Measurements from ENCODE around the gene CYP3A5.

The CYP3A5 gene

DNA sequence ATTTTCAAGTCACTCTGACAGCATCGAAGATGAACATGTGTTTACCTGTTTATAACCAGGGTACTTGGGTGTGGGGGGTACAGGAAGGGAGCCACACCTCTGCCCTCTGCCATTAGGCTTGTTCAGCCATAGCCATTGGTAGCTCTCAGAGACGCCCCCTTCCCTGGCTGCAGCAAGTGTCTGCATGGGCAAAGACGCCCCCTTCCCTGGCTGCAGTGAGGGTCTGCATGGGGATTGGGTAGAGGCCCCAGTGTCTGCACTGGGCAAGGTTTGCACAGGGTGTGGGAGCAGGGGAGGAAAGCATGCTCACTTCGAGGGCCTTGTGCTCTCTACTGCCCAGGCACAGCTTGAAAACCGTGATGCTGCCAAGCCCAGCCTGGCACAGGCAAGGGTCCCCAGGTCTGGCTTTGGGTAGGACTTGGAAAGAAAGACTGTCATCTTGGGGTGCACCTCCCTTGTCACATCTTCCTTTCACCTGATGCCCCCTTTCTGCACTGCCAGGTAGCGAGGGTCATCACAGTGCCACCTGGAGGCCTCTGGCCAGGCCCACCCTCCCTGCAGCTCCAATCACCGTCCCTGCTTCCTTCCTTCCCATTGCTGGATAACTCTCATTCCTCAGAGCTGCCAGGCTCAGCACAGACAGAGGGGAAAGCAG lies 78.0 kb downstream of the CYP3A5 start:
- TF ChIP-seq, protein P1, sequence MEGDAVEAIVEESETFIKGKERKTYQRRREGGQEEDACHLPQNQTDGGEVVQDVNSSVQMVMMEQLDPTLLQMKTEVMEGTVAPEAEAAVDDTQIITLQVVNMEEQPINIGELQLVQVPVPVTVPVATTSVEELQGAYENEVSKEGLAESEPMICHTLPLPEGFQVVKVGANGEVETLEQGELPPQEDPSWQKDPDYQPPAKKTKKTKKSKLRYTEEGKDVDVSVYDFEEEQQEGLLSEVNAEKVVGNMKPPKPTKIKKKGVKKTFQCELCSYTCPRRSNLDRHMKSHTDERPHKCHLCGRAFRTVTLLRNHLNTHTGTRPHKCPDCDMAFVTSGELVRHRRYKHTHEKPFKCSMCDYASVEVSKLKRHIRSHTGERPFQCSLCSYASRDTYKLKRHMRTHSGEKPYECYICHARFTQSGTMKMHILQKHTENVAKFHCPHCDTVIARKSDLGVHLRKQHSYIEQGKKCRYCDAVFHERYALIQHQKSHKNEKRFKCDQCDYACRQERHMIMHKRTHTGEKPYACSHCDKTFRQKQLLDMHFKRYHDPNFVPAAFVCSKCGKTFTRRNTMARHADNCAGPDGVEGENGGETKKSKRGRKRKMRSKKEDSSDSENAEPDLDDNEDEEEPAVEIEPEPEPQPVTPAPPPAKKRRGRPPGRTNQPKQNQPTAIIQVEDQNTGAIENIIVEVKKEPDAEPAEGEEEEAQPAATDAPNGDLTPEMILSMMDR (IDR thresholded peaks at IDR 0.05; ENCODE audit: control extremely low read depth, extremely low read depth, low read depth, missing control alignments), result no peak
- peak; percentile 5 for DNase-seq (ENCODE audit: extremely low spot score)
- POLR2A ChIA-PET, result no interaction called here
- CTCF ChIA-PET, result no interaction called here

DNA sequence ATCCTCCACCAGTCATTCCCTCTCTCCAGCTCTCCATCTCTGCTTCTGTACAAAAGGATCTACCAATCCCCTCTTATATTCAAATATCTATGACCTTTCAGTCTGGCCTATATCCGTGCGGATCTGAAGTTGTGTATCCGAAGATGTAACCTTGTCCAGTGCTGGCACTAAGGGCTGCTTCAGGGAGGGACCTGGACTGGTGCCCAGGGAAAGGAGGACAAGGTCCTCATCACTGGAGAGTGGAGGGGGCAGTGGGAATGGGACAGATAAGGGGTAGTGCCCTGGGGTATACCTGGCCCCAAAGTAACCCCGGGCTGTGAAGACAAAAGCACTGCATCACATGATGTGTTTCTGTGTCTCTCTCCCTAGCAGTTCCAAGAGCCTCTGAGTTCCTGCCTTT lies 80.0 kb downstream of the CYP3A5 start:
- TF ChIP-seq, protein P1 (IDR thresholded peaks at IDR 0.05; ENCODE audit: control extremely low read depth, extremely low read depth, low read depth, missing control alignments), result no peak
- no peak for DNase-seq (ENCODE audit: extremely low spot score)
- CTCF ChIA-PET, result no interaction called here
- POLR2A ChIA-PET, result no interaction called here

Data from GM10248 (cell line).